ENCODE data around the gene LIF.
A peak's percentile ranks its signal among the peaks of the same experiment; 100 is the strongest.

Gene LIF

DNA sequence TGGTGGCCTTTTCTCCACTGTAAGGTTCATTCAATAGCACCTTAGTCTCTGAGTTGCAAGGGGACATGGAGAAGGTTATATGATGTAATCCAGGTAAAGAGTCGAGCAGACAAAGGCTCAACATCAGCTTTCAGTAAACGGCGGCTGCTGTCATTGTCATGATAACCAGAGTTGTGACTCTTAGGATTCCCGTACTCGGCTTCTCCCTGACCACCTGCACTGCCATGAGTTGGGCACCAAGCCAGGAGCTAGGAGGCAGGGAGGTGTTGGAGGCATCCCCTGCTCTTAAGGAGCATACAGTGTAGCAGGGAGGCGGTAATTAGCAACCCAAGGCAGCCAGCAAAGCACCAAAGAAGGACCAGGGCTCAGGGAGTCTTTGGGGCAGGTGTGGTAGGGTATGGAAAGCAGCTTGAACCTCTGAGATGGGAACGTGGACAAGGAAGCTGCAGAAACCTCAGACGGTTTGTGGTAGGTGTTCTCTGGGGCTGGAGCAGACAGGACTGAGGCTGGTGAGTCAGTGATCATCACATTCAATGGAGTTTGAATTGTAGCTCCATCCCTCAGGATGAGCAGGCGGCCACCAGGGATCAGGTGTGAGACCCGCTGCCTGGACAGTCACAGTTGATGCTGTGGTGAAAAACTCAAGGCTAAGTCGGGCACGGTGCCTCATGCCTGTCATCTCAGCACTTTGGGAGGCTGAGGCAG lies 31.7 kb downstream of the LIF start:
- DNase-seq = no peak
- H3K27ac ChIP-seq = no peak overlapping the region
- intact Hi-C loops (cut with DNase I; ENCODE audit: low total_unique reads) = no loop called here
- no peaks in the 10 kb centered on the region for H3K36me3 ChIP-seq
- no peak overlapping the region for H3K4me3 ChIP-seq
- no peaks in the 10 kb centered on the region for H3K27me3 ChIP-seq
- H3K4me1 ChIP-seq = peaks cover 0 to 27% (median 17%) of the 10 kb centered on the region in 4 donors
- no peaks in the 10 kb centered on the region for H3K9me3 ChIP-seq
- TF ChIP-seq, protein P1, sequence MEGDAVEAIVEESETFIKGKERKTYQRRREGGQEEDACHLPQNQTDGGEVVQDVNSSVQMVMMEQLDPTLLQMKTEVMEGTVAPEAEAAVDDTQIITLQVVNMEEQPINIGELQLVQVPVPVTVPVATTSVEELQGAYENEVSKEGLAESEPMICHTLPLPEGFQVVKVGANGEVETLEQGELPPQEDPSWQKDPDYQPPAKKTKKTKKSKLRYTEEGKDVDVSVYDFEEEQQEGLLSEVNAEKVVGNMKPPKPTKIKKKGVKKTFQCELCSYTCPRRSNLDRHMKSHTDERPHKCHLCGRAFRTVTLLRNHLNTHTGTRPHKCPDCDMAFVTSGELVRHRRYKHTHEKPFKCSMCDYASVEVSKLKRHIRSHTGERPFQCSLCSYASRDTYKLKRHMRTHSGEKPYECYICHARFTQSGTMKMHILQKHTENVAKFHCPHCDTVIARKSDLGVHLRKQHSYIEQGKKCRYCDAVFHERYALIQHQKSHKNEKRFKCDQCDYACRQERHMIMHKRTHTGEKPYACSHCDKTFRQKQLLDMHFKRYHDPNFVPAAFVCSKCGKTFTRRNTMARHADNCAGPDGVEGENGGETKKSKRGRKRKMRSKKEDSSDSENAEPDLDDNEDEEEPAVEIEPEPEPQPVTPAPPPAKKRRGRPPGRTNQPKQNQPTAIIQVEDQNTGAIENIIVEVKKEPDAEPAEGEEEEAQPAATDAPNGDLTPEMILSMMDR (IDR thresholded peaks at IDR 0.05) = no peak

DNA sequence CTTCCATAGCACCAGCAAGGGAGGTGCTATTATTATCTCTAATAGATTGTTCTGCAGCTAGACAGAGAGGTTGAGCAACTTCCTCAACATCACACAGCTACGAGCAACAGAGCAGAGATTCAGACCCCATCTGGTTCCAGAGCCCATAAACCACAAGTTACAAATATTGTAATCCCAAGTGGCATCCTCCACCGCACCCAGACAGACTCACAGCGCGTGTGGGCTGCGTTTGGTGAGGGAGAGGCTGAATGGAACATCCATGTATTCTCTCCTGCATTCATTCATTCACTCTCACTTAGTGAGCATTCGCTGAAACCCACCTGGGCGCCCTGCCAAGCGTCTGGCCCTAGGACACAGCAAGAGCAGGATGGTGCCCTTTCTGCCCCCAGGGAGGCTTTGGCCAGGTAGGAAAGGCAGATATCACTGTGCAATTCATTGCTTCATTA lies 33.5 kb downstream of the LIF start:
- no peak overlapping the region for H3K27ac ChIP-seq
- TF ChIP-seq, protein P1 (IDR thresholded peaks at IDR 0.05) = no peak
- intact Hi-C loops (cut with DNase I; ENCODE audit: low total_unique reads) = no loop called here

DNA sequence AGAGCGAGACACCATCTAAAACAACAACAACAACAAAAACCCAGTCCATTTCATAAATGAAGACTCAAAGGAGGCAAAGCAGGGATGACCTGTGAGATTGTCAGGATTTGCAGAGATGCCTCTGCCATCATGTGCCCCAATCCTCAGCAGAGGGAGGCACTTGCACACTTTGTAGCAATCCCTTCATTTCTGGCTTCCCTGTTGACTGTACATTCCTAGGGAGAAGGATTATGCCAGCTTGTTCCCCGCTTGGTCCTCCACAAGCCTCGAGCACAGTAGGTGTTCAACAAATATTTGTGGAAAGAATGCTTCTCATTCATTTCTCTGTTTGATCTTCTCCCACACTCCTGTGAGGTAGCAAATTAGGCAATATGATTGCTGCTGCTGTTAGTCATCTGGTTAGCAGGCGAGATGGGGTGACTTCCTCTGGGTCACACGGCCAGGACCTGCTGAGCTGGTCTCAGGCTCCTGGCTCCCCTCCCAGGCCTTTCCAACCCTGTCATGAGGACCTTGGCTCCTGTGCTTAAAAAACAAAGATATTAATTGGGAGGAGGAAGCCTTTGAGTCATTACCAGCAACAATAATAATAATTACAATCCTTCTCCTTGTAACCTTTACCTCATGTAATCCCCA lies 34.1 kb downstream of the LIF start:
- H3K4me3 ChIP-seq = no peak overlapping the region
- peaks cover 0 to 31% (median 20%) of the 10 kb centered on the region in 4 donors for H3K4me1 ChIP-seq
- no peak overlapping the region for H3K27ac ChIP-seq
- no peaks in the 10 kb centered on the region for H3K36me3 ChIP-seq
- TF ChIP-seq, protein P1 (IDR thresholded peaks at IDR 0.05) = no peak
- peak; percentile 79 to 81 for DNase-seq
- H3K9me3 ChIP-seq = no peaks in the 10 kb centered on the region
- no peaks in the 10 kb centered on the region for H3K27me3 ChIP-seq
- intact Hi-C loops (cut with DNase I; ENCODE audit: low total_unique reads) = no loop called here

More for the DNA sequence above, 33.5 kb downstream of the LIF start:
- H3K36me3 ChIP-seq = no peaks in the 10 kb centered on the region
- H3K27me3 ChIP-seq = no peaks in the 10 kb centered on the region
- H3K9me3 ChIP-seq = no peaks in the 10 kb centered on the region
- DNase-seq = no peak
- H3K4me1 ChIP-seq = peaks cover 0 to 37% (median 25%) of the 10 kb centered on the region in 4 donors
- H3K4me3 ChIP-seq = no peak overlapping the region

DNA sequence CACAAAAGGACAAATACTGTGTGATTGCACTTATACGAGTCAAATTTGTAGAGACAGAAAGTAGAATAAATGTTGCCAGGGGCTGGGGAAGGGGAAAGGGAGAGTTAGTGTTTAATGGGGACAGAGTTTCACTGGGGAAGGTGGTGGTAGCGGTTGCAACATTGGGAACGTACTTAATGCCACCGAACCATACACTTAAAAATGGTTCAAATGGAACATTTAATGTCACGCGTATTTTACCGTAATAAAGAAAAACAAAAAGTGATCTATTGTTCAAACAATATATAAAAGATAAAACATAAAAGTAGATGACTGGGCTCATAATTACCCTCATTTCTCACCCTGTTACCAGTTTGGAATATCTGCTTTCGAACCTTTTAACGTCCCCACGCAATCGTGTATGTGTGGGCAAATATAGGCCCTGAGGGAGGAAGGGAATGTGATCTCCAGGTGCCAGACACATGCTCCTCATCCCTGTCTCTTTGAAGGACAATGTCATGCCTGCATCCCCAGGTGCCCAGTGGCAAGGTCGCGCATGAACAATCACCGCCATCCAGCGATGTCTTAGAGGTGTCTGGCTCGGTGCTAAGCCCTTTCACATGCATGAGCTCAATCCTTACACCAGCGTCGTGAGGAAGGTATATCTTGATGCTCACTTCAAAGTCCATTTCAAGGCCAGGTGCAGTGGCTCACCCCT lies 35.3 kb downstream of the LIF start:
- Histone ChIP-seq H3K4me1 (peaks cover 0 to 37% (median 25%) of the 10 kb centered on the region in 4 donors), H3K27me3 (no peaks in the 10 kb centered on the region), H3K4me3 (no peak overlapping the region), H3K27ac (no peak overlapping the region), H3K9me3 (no peaks in the 10 kb centered on the region), H3K36me3 (no peaks in the 10 kb centered on the region)
- TF ChIP-seq, protein P1 (IDR thresholded peaks at IDR 0.05) = no peak
- intact Hi-C loops (cut with DNase I; ENCODE audit: low total_unique reads) = no loop called here
- DNase-seq = peak in 1 of 2 donors; percentile 34

DNA sequence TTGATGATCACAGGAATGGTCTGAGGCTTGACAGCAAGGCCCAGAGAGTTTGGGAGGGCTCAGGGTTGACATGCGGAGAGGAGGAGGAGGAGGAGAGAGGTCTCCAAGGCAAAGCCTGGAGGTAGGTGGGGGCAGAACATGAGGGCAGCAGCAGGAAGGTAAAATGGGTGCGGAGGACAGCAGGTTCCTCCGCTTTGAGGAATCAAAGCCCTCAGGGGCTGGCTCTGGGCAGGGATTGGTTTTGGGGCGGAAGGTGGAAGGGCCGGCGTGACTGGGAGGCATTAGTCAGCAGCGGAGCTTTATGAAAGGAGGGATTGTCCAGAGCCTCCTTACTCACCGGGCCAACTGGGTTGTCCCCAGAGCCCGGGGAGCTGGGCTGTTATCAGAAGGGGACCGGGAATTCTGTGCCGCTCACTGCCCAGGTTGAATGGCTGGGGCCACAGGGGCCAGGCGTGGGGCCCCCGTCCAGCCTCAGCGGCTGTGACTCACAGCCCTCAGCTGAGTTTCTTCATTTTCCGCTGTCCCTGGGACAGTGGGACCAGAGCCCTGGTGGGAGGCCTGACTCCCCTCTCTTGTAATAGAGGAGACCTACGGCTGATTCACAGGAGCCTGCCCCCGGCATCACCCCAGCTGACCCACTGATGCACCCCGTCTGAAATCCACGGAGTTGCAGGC lies 36.2 kb downstream of the LIF start:
- intact Hi-C loops (cut with DNase I; ENCODE audit: low total_unique reads) = no loop called here
- TF ChIP-seq, protein P1 (IDR thresholded peaks at IDR 0.05) = no peak
- Histone ChIP-seq H3K27ac (no peak overlapping the region), H3K4me1 (peaks cover 0 to 45% (median 32%) of the 10 kb centered on the region in 4 donors), H3K27me3 (no peaks in the 10 kb centered on the region), H3K4me3 (no peak overlapping the region), H3K36me3 (no peaks in the 10 kb centered on the region), H3K9me3 (no peaks in the 10 kb centered on the region)
- DNase-seq = no peak
